GM19455 (cell line): ENCODE data around the gene VASP.
"Not testable (repeated sequence)": the region's sequence is repeated elsewhere in the genome, so short reads cannot be mapped to it uniquely, and the experiment has no call there.

ENCODE experiments used
- ATAC-seq: cut with Tn5 transposase; IDR thresholded peaks from one replicate; pipeline ENCODE4 v1.9.1; 2021; ENCODE audit not compliant: unreplicated experiment

Gene VASP

GRCh38 chr19:45496349-45496953 lies 10.8 kb upstream of the VASP start:
- ATAC-seq = no peak

- ATAC-seq = no peak
Measured at GRCh38 chr19:45497791-45498190, 9.5 kb upstream of the VASP start.

GRCh38 chr19:45498411-45499195 lies 8.7 kb upstream of the VASP start, which contains the start of gene PPM1N:
Gene PPM1N (plus strand): TSS chr19:45498443. CDS start chr19:45498473, 30 bp downstream.
- no peak for ATAC-seq

- ATAC-seq = no peak
Measured at GRCh38 chr19:45499196-45500180, 7.8 kb upstream of the VASP start.

GRCh38 chr19:45500918-45501729 lies 6.2 kb upstream of the VASP start:
- ATAC-seq = no peak

- ATAC-seq = no peak
Measured at GRCh38 chr19:45501730-45502014, 5.6 kb upstream of the VASP start.

GRCh38 chr19:45502111-45502510 lies 5.2 kb upstream of the VASP start:
- ATAC-seq = no peak

GRCh38 chr19:45503909-45504308 lies 3.4 kb upstream of the VASP start:
- ATAC-seq = no peak

- no peak for ATAC-seq
Measured at GRCh38 chr19:45505151-45505995, 1.9 kb upstream of the VASP start.

GRCh38 chr19:45505996-45506245 lies 1.4 kb upstream of the VASP start:
- ATAC-seq = no peak

GRCh38 chr19:45506246-45506988 lies 862 bp upstream of the VASP start:
- ATAC-seq = peak; percentile 55

- no peak for ATAC-seq
Measured at GRCh38 chr19:45507872-45508416, 665 bp downstream of the VASP start.

GRCh38 chr19:45508417-45508860 lies 1.2 kb downstream of the VASP start:
- no peak for ATAC-seq

- ATAC-seq = no peak
Measured at GRCh38 chr19:45508861-45509691, 1.8 kb downstream of the VASP start.

- ATAC-seq = no peak
Measured at GRCh38 chr19:45509692-45510015, 2.4 kb downstream of the VASP start.

- ATAC-seq = not testable (repeated sequence)
Measured at GRCh38 chr19:45510352-45510751, 3.1 kb downstream of the VASP start.

GRCh38 chr19:45511074-45511473 lies 3.8 kb downstream of the VASP start:
- ATAC-seq = no peak

- ATAC-seq = no peak
Measured at GRCh38 chr19:45512881-45513483, 5.7 kb downstream of the VASP start.
